ENCODE results near the gene RNF114.

Gene RNF114

GRCh38 chr20:49942303-49942702 lies 6.1 kb downstream of the RNF114 start:
- Histone ChIP-seq H3K4me3 (ENCODE audit: low read length) (no peak overlapping the region), H2BK5ac (ENCODE audit: low read length) (no peak overlapping the region), H3K9ac (ENCODE audit: low read length) (no peak overlapping the region), H4K5ac (ENCODE audit: low read length) (no peak overlapping the region), H2AK5ac (ENCODE audit: low read length) (no peak overlapping the region), H3K27me3 (ENCODE audit: insufficient read depth, low read length, poor library complexity) (no peaks in the 10 kb centered on the region), H3K4me2 (ENCODE audit: low read length) (no peak overlapping the region), H3K56ac (ENCODE audit: low read length) (no peak overlapping the region), H2BK120ac (ENCODE audit: low read depth, low read length) (no peak overlapping the region), H3K4ac (ENCODE audit: low read depth, low read length) (no peak overlapping the region), H3K18ac (ENCODE audit: low read length) (no peak overlapping the region), H3K23ac (ENCODE audit: low read length) (no peak overlapping the region), H3K36me3 (ENCODE audit: control insufficient read depth, insufficient read depth, low read length) (peaks cover 6% of the 10 kb centered on the region), H2BK15ac (replicated peaks; ENCODE audit: low read depth) (no peak overlapping the region), H3K4me1 (ENCODE audit: control insufficient read depth, low read depth, low read length) (peaks cover 11% of the 10 kb centered on the region), H3K79me2 (ENCODE audit: control insufficient read depth, insufficient read depth, low read length) (peaks cover 52% of the 10 kb centered on the region), H3K79me1 (ENCODE audit: low read length) (peaks cover 19% of the 10 kb centered on the region), H3K27ac (ENCODE audit: low read depth, low read length) (no peak overlapping the region), H4K8ac (ENCODE audit: low read depth, low read length) (no peak overlapping the region)
- WGBS (ENCODE audit: extremely low coverage, insufficient coverage, low lambda C conversion rate): no CpG with 5 or more reads among the region's 3 CpGs
- DNase-seq: no peak

GRCh38 chr20:49942942-49943341 lies 6.7 kb downstream of the RNF114 start:
- peaks cover 6% of the 10 kb centered on the region for H3K36me3 ChIP-seq (ENCODE audit: control insufficient read depth, insufficient read depth, low read length)
- no peak overlapping the region for H3K23ac ChIP-seq (ENCODE audit: low read length)
- H3K79me1 ChIP-seq (ENCODE audit: low read length): peaks cover 19% of the 10 kb centered on the region
- no peak overlapping the region for H3K18ac ChIP-seq (ENCODE audit: low read length)
- peaks cover 46% of the 10 kb centered on the region for H3K79me2 ChIP-seq (ENCODE audit: control insufficient read depth, insufficient read depth, low read length)
- no peak overlapping the region for H2AK5ac ChIP-seq (ENCODE audit: low read length)
- no peak overlapping the region for H3K4me3 ChIP-seq (ENCODE audit: low read length)
- no peak overlapping the region for H2BK5ac ChIP-seq (ENCODE audit: low read length)
- H3K4ac ChIP-seq (ENCODE audit: low read depth, low read length): no peak overlapping the region
- no peak overlapping the region for H3K9ac ChIP-seq (ENCODE audit: low read length)
- no peak overlapping the region for H3K27ac ChIP-seq (ENCODE audit: low read depth, low read length)
- DNase-seq: no peak
- H2BK120ac ChIP-seq (ENCODE audit: low read depth, low read length): no peak overlapping the region
- no peak overlapping the region for H3K4me2 ChIP-seq (ENCODE audit: low read length)
- H2BK15ac ChIP-seq (replicated peaks; ENCODE audit: low read depth): no peak overlapping the region
- H3K27me3 ChIP-seq (ENCODE audit: insufficient read depth, low read length, poor library complexity): no peaks in the 10 kb centered on the region
- H3K4me1 ChIP-seq (ENCODE audit: control insufficient read depth, low read depth, low read length): peaks cover 6% of the 10 kb centered on the region
- H4K5ac ChIP-seq (ENCODE audit: low read length): no peak overlapping the region
- no peak overlapping the region for H4K8ac ChIP-seq (ENCODE audit: low read depth, low read length)
- WGBS (ENCODE audit: extremely low coverage, insufficient coverage, low lambda C conversion rate): no CpG with 5 or more reads among the region's 3 CpGs
- H3K56ac ChIP-seq (ENCODE audit: low read length): no peak overlapping the region

GRCh38 chr20:49945306-49945700 lies 9.1 kb downstream of the RNF114 start:
- Histone ChIP-seq H3K4me1 (ENCODE audit: control insufficient read depth, low read depth, low read length) (no peaks in the 10 kb centered on the region), H3K18ac (ENCODE audit: low read length) (no peak overlapping the region), H3K4me3 (ENCODE audit: low read length) (no peak overlapping the region), H3K23ac (ENCODE audit: low read length) (no peak overlapping the region), H3K56ac (ENCODE audit: low read length) (no peak overlapping the region), H4K8ac (ENCODE audit: low read depth, low read length) (no peak overlapping the region), H3K27ac (ENCODE audit: low read depth, low read length) (no peak overlapping the region), H3K27me3 (ENCODE audit: insufficient read depth, low read length, poor library complexity) (no peaks in the 10 kb centered on the region), H3K79me2 (ENCODE audit: control insufficient read depth, insufficient read depth, low read length) (peaks cover 26% of the 10 kb centered on the region), H2BK5ac (ENCODE audit: low read length) (no peak overlapping the region), H3K9ac (ENCODE audit: low read length) (no peak overlapping the region), H3K36me3 (ENCODE audit: control insufficient read depth, insufficient read depth, low read length) (peaks cover 16% of the 10 kb centered on the region), H3K79me1 (ENCODE audit: low read length) (peaks cover 15% of the 10 kb centered on the region), H3K4ac (ENCODE audit: low read depth, low read length) (no peak overlapping the region), H2BK15ac (replicated peaks; ENCODE audit: low read depth) (no peak overlapping the region), H2BK120ac (ENCODE audit: low read depth, low read length) (no peak overlapping the region), H3K4me2 (ENCODE audit: low read length) (no peak overlapping the region), H4K5ac (ENCODE audit: low read length) (no peak overlapping the region), H2AK5ac (ENCODE audit: low read length) (no peak overlapping the region)
- WGBS (ENCODE audit: extremely low coverage, insufficient coverage, low lambda C conversion rate): no CpG with 5 or more reads among the region's 3 CpGs
- DNase-seq: no peak

GRCh38 chr20:49945701-49946477 lies 9.7 kb downstream of the RNF114 start:
- no peak overlapping the region for H3K56ac ChIP-seq (ENCODE audit: low read length)
- H2BK15ac ChIP-seq (replicated peaks; ENCODE audit: low read depth): no peak overlapping the region
- DNase-seq: no peak
- H4K8ac ChIP-seq (ENCODE audit: low read depth, low read length): no peak overlapping the region
- no peak overlapping the region for H3K4ac ChIP-seq (ENCODE audit: low read depth, low read length)
- H3K36me3 ChIP-seq (ENCODE audit: control insufficient read depth, insufficient read depth, low read length): peaks cover 16% of the 10 kb centered on the region
- no peak overlapping the region for H2BK5ac ChIP-seq (ENCODE audit: low read length)
- no peak overlapping the region for H4K5ac ChIP-seq (ENCODE audit: low read length)
- no peaks in the 10 kb centered on the region for H3K4me1 ChIP-seq (ENCODE audit: control insufficient read depth, low read depth, low read length)
- no peak overlapping the region for H3K18ac ChIP-seq (ENCODE audit: low read length)
- no CpG with 5 or more reads among the region's 10 CpGs for WGBS (ENCODE audit: extremely low coverage, insufficient coverage, low lambda C conversion rate)
- H3K9ac ChIP-seq (ENCODE audit: low read length): no peak overlapping the region
- H3K23ac ChIP-seq (ENCODE audit: low read length): no peak overlapping the region
- H3K27ac ChIP-seq (ENCODE audit: low read depth, low read length): no peak overlapping the region
- H3K79me1 ChIP-seq (ENCODE audit: low read length): peaks cover 15% of the 10 kb centered on the region
- no peak overlapping the region for H3K4me2 ChIP-seq (ENCODE audit: low read length)
- no peak overlapping the region for H3K4me3 ChIP-seq (ENCODE audit: low read length)
- no peak overlapping the region for H2AK5ac ChIP-seq (ENCODE audit: low read length)
- H2BK120ac ChIP-seq (ENCODE audit: low read depth, low read length): no peak overlapping the region
- no peaks in the 10 kb centered on the region for H3K27me3 ChIP-seq (ENCODE audit: insufficient read depth, low read length, poor library complexity)
- H3K79me2 ChIP-seq (ENCODE audit: control insufficient read depth, insufficient read depth, low read length): peaks cover 23% of the 10 kb centered on the region

GRCh38 chr20:49948178-49948577 lies 12.0 kb downstream of the RNF114 start:
- H3K4me2 ChIP-seq (ENCODE audit: low read length): no peak overlapping the region

More at GRCh38 chr20:49948178-49948577, 12.0 kb downstream of the RNF114 start:
- Histone ChIP-seq H3K27me3 (ENCODE audit: insufficient read depth, low read length, poor library complexity) (no peaks in the 10 kb centered on the region), H3K27ac (ENCODE audit: low read depth, low read length) (no peak overlapping the region), H3K79me1 (ENCODE audit: low read length) (peaks cover 3% of the 10 kb centered on the region), H3K4me1 (ENCODE audit: control insufficient read depth, low read depth, low read length) (no peaks in the 10 kb centered on the region), H3K23ac (ENCODE audit: low read length) (no peak overlapping the region), H3K36me3 (ENCODE audit: control insufficient read depth, insufficient read depth, low read length) (peaks cover 21% of the 10 kb centered on the region), H4K5ac (ENCODE audit: low read length) (no peak overlapping the region), H2BK15ac (replicated peaks; ENCODE audit: low read depth) (no peak overlapping the region), H2BK5ac (ENCODE audit: low read length) (no peak overlapping the region), H3K4ac (ENCODE audit: low read depth, low read length) (no peak overlapping the region), H3K4me3 (ENCODE audit: low read length) (no peak overlapping the region), H4K8ac (ENCODE audit: low read depth, low read length) (no peak overlapping the region), H2AK5ac (ENCODE audit: low read length) (no peak overlapping the region), H3K79me2 (ENCODE audit: control insufficient read depth, insufficient read depth, low read length) (peaks cover 5% of the 10 kb centered on the region), H2BK120ac (ENCODE audit: low read depth, low read length) (no peak overlapping the region), H3K56ac (ENCODE audit: low read length) (no peak overlapping the region), H3K18ac (ENCODE audit: low read length) (no peak overlapping the region), H3K9ac (ENCODE audit: low read length) (no peak overlapping the region)
- no peak for DNase-seq
- WGBS (ENCODE audit: extremely low coverage, insufficient coverage, low lambda C conversion rate): no CpG with 5 or more reads among the region's 3 CpGs

Data from mesendoderm (in vitro differentiated cells).